Testis (tissue), 3 donors: ENCODE data around the gene SLC46A3. TPM values are rescaled to one million over a fixed set of nuclear protein-coding genes. Genes with fewer than 3 reads are reported as not detected.
"Not testable (repeated sequence)": the region's sequence is repeated elsewhere in the genome, so short reads cannot be mapped to it uniquely, and the experiment has no call there.

Source experiments
- DNase-seq: peaks from one replicate; pipeline ENCODE4 v3.0.0-alpha.2; 2019
- H3K27ac ChIP-seq, 2 donors: fragments of 200-600 bp; sonication (generic); one replicate each; pipeline ENCODE4 v1.5.1; 2019
- H3K27me3 ChIP-seq: fragments of 200-600 bp; sonication (generic); one replicate; pipeline ENCODE4 v1.5.1; 2019
- H3K36me3 ChIP-seq: fragments of 200-600 bp; sonication (generic); one replicate; pipeline ENCODE4 v1.5.1; 2017; ENCODE audit warnings: low read depth; ENCODE audit errors: missing control alignments
- H3K4me1 ChIP-seq: fragments of 200-600 bp; sonication (generic); one replicate; pipeline ENCODE4 v1.5.1; 2019
- H3K4me3 ChIP-seq, 2 donors: fragments of 200-600 bp; sonication (generic); one replicate each; pipeline ENCODE4 v1.5.1; 2017 to 2019
- H3K9me3 ChIP-seq: fragments of 200-600 bp; sonication (generic); one replicate; pipeline ENCODE4 v1.5.1; 2017
- POLR2A ChIP-seq: fragments of 450-650 bp; IDR thresholded peaks from one replicate; pipeline ENCODE4 v1.6.1; 2017; ENCODE audit warnings: antibody characterized with exemption, mild to moderate bottlenecking, moderate library complexity
- WGBS, 2 donors: methylation state at CpG; one replicate each; pipeline ENCODE4 v1.1.5; 2018; 5-methylcytosine and 5-hydroxymethylcytosine counted together
- intact Hi-C: fragments of 100-400 bp; cut with DNase I; formaldehyde crosslinking; loops from one replicate; pipeline ENCODE4 v1.15.1; 2023; ENCODE audit warnings: low total_unique reads
- polyA plus RNA-seq: library from polyadenylated mRNA; stranded (reverse); fragments of 350-450 nt; fragmentation: Illumina TruSeq; extraction: RNeasy Lipid Tissue Mini Kit (QIAGEN cat#74804); gene quantifications from one replicate; pipeline ENCODE4 v1.2.3, GENCODE V29; 2014; ENCODE audit warnings: low read depth, low replicate concordance; ENCODE audit not compliant: insufficient read depth
- total RNA-seq, 2 donors: library from RNA; depleted of rRNA; stranded (reverse); fragments of >200 nt; gene quantifications; one replicate each; pipeline ENCODE4 v1.2.3, GENCODE V29; 2016
- TF ChIP-seq, protein P1 (sequence below), 3 experiments: fragments of 450-650 bp in 2 of 3; fragments of 200-600 bp in 1 of 3; sonication (generic) in 1 of 3; IDR thresholded peaks; one replicate each; pipeline ENCODE4 v1.5.1; 2016 to 2019; ENCODE audit warnings: antibody characterized with exemption in 3 of 3, mild to moderate bottlenecking in 2 of 3, moderate library complexity in 1 of 3

The SLC46A3 gene
- total and polyA plus RNA-seq, 3 donors from 2014 or later: 22.9 to 36.0 (median 30.5) TPM

DNA sequence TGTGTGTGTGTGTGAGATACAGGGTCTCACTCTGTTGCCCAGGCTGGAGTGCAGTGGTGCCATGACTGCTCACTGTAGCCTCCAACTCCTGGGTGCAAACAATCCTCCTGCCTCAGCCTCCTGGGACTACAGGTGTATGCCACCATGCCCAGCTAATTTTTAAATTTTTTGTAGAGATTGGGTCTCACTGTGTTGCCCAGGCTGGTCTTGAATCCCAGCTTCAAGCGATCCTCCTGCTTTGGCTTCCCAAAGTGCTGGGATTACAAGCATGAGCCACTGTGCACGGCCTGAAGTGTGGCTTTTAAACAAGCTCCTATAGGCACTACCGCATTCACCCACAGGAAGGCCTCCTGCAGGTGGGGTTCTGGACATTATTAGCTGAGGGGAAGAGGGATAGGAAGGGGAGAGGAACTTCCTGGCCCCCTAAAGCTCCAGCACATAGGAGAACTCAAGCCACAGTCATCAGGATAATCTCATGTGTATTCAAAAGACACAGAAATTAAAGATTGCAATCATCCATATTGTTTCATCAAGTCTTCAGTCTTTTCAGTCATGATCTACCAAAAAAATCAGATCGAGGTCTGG, 24.8 kb upstream of the SLC46A3 start:
- Histone ChIP-seq H3K9me3 (no peaks in the 10 kb centered on the region), H3K4me3 (no peak overlapping the region), H3K27me3 (no peaks in the 10 kb centered on the region), H3K36me3 (no peaks in the 10 kb centered on the region), H3K27ac (no peak overlapping the region), H3K4me1 (no peaks in the 10 kb centered on the region)
- 84 to 93% methylated on average over 4 of the region's 4 CpGs for WGBS, 2 donors
- intact Hi-C loops: no loop called here
- no peak for DNase-seq
- no peak for TF ChIP-seq POLR2A
- TF ChIP-seq, protein P1, sequence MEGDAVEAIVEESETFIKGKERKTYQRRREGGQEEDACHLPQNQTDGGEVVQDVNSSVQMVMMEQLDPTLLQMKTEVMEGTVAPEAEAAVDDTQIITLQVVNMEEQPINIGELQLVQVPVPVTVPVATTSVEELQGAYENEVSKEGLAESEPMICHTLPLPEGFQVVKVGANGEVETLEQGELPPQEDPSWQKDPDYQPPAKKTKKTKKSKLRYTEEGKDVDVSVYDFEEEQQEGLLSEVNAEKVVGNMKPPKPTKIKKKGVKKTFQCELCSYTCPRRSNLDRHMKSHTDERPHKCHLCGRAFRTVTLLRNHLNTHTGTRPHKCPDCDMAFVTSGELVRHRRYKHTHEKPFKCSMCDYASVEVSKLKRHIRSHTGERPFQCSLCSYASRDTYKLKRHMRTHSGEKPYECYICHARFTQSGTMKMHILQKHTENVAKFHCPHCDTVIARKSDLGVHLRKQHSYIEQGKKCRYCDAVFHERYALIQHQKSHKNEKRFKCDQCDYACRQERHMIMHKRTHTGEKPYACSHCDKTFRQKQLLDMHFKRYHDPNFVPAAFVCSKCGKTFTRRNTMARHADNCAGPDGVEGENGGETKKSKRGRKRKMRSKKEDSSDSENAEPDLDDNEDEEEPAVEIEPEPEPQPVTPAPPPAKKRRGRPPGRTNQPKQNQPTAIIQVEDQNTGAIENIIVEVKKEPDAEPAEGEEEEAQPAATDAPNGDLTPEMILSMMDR (IDR thresholded peaks at IDR 0.05): no peak

- H3K4me3 ChIP-seq: no peak overlapping the region
- intact Hi-C loops: no loop called here
- 83 to 92% methylated on average over 3 of the region's 3 CpGs for whole genome bisulfite sequencing, 2 donors
Observed at GRCh38 chr13:28743020-28743419, 24.2 kb upstream of the SLC46A3 start.

GRCh38 chr13:28742445-28742844, 23.7 kb upstream of the SLC46A3 start:
- H3K27me3 ChIP-seq, H3K36me3 ChIP-seq, intact Hi-C loops, DNase-seq, H3K27ac ChIP-seq, H3K9me3 ChIP-seq, H3K4me3 ChIP-seq, H3K4me1 ChIP-seq: not testable (repeated sequence)
- 89 to 91% methylated on average over 11 of the region's 11 CpGs for WGBS, 2 donors

More at GRCh38 chr13:28743020-28743419, 24.2 kb upstream of the SLC46A3 start:
- no peaks in the 10 kb centered on the region for H3K4me1 ChIP-seq
- H3K27ac ChIP-seq: no peak overlapping the region
- H3K9me3 ChIP-seq: no peaks in the 10 kb centered on the region
- no peaks in the 10 kb centered on the region for H3K27me3 ChIP-seq
- DNase-seq: no peak
- H3K36me3 ChIP-seq: no peaks in the 10 kb centered on the region
- TF ChIP-seq, protein P1 (IDR thresholded peaks at IDR 0.05): no peak
- no peak for TF ChIP-seq POLR2A

- intact Hi-C loops: no loop called here
- no peaks in the 10 kb centered on the region for H3K4me1 ChIP-seq
- no peaks in the 10 kb centered on the region for H3K27me3 ChIP-seq
- DNase-seq: no peak
- H3K27ac ChIP-seq: no peak overlapping the region
- WGBS, 2 donors: 26 to 27% methylated on average over 1 of the region's 1 CpG
- H3K36me3 ChIP-seq: no peaks in the 10 kb centered on the region
- no peaks in the 10 kb centered on the region for H3K9me3 ChIP-seq
- TF ChIP-seq POLR2A: no peak
- TF ChIP-seq, protein P1 (IDR thresholded peaks at IDR 0.05): no peak
- H3K4me3 ChIP-seq: no peak overlapping the region
Observed at GRCh38 chr13:28741084-28741491, 22.3 kb upstream of the SLC46A3 start.

GRCh38 chr13:28739376-28739775, 20.6 kb upstream of the SLC46A3 start:
- H3K27me3 ChIP-seq: no peaks in the 10 kb centered on the region
- no peak for DNase-seq
- H3K27ac ChIP-seq: no peak overlapping the region
- TF ChIP-seq POLR2A: no peak
- TF ChIP-seq, protein P1 (IDR thresholded peaks at IDR 0.05): no peak
- intact Hi-C loops: no loop called here
- no peak overlapping the region for H3K4me3 ChIP-seq
- H3K36me3 ChIP-seq: no peaks in the 10 kb centered on the region
- no peaks in the 10 kb centered on the region for H3K9me3 ChIP-seq
- no peaks in the 10 kb centered on the region for H3K4me1 ChIP-seq
- 63 to 72% methylated on average over 3 of the region's 3 CpGs for WGBS, 2 donors
